H1 (cell line): ENCODE results near the gene DDN. TPM values are rescaled to one million over a fixed set of nuclear protein-coding genes. Genes with fewer than 3 reads are reported as not detected.

Source experiments
- CTCF ChIA-PET: fragments of 300-600 bp; sonication (Branson Sonifier 250); formaldehyde crosslinking; loops from one replicate; lab custom pipeline; 2021; ENCODE audit not compliant: partially characterized antibody; lab: Charles Lee
- POLR2A ChIA-PET: fragments of 300-600 bp; sonication (Branson Sonifier 250); formaldehyde crosslinking; loops from one replicate; lab custom pipeline; 2021; ENCODE audit warnings: inconsistent platforms; ENCODE audit not compliant: partially characterized antibody; lab: Charles Lee
- DNase-seq, 2 experiments: peaks; one replicate each; pipeline versions ENCODE4 v3.0.0 to v3.0.0-alpha.2; 2010 to 2022; ENCODE audit warnings: low spot score in 2 of 2, low read depth in 1 of 2, mixed read lengths in 1 of 2
- FAIRE-seq: peaks from 2 replicates; lab custom pipeline; 2011; peaks lifted over from hg19 to GRCh38; lab: Jason Lieb, UNC
- H2AFZ ChIP-seq: 2 replicates; pipeline ENCODE4 v1.8.1; 2012; ENCODE audit warnings: low read length, inconsistent platforms
- H2AK5ac ChIP-seq: 2 replicates; pipeline ENCODE4 v1.6.1; 2013; ENCODE audit warnings: low read depth, low read length
- H2BK120ac ChIP-seq: replicated peaks from 2 replicates; pipeline ENCODE3; 2013; ENCODE audit warnings: low read depth, low read length, inconsistent platforms
- H2BK12ac ChIP-seq: 2 replicates; pipeline ENCODE4 v1.6.1; 2013; ENCODE audit warnings: low read depth, low read length
- H2BK15ac ChIP-seq: 2 replicates; pipeline ENCODE4 v1.6.1; 2013; ENCODE audit warnings: low read length
- H2BK20ac ChIP-seq: 2 replicates; pipeline ENCODE4 v1.6.1; 2013; ENCODE audit warnings: low read length
- H2BK5ac ChIP-seq: 2 replicates; pipeline ENCODE4 v1.6.1; 2013; ENCODE audit warnings: low read depth, low read length
- H3K14ac ChIP-seq: 2 replicates; pipeline ENCODE4 v1.6.1; 2013; ENCODE audit warnings: inconsistent platforms; ENCODE audit not compliant: insufficient read length
- H3K18ac ChIP-seq: 2 replicates; pipeline ENCODE4 v1.6.1; 2013; ENCODE audit warnings: low read length; ENCODE audit errors: extremely low read depth
- H3K23ac ChIP-seq: 2 replicates; pipeline ENCODE4 v1.6.1; 2013; ENCODE audit warnings: inconsistent platforms; ENCODE audit not compliant: insufficient read length
- H3K23me2 ChIP-seq: 2 replicates; pipeline ENCODE4 v1.6.1; 2013; ENCODE audit warnings: low read depth, low read length
- H3K27ac ChIP-seq: 2 replicates; pipeline ENCODE4 v1.6.1; 2011; ENCODE audit warnings: low read depth, low read length, inconsistent platforms
- H3K27me3 ChIP-seq, 4 experiments: replicated peaks in 1 of 4; 1 replicate in 1 of 4; 2 replicates in 3 of 4; pipeline versions ENCODE4 v1.6.1 to v1.8.1; 2011 to 2013; ENCODE audit warnings: low read length in 3 of 4, mild to moderate bottlenecking in 3 of 4, inconsistent platforms in 2 of 4, mixed read lengths in 2 of 4, moderate library complexity in 1 of 4; ENCODE audit not compliant: control insufficient read depth in 3 of 4, insufficient read depth in 3 of 4; ENCODE audit errors: extremely low read depth in 1 of 4
- H3K36me3 ChIP-seq, 4 experiments: 2 replicates each; pipeline versions ENCODE4 v1.6.1 to v1.8.1; 2011 to 2013; ENCODE audit warnings: mild to moderate bottlenecking in 4 of 4, low read length in 3 of 4, moderate library complexity in 2 of 4, control low read depth in 1 of 4, inconsistent platforms in 1 of 4; ENCODE audit not compliant: insufficient read depth in 4 of 4, control insufficient read depth in 2 of 4
- H3K4ac ChIP-seq: replicated peaks from 2 replicates; pipeline ENCODE3; 2013; ENCODE audit warnings: low read length, low read depth, mixed read lengths, inconsistent platforms; ENCODE audit not compliant: insufficient read length
- H3K4me1 ChIP-seq, 4 experiments: replicated peaks in 1 of 4; 1 replicate in 1 of 4; 2 replicates in 3 of 4; pipeline versions ENCODE4 v1.6.1 to v1.8.1; 2011 to 2013; ENCODE audit warnings: low read length in 3 of 4, inconsistent platforms in 2 of 4, mixed read lengths in 1 of 4; ENCODE audit not compliant: insufficient read depth in 4 of 4, control insufficient read depth in 3 of 4
- H3K4me2 ChIP-seq, 2 experiments: 2 replicates each; pipeline versions ENCODE4 v1.6.1 to v1.8.1; 2011 to 2013; ENCODE audit warnings: low read depth in 2 of 2, low read length in 2 of 2, control low read depth in 1 of 2, inconsistent platforms in 1 of 2, mild to moderate bottlenecking in 1 of 2; ENCODE audit not compliant: insufficient read depth in 1 of 2
- H3K4me3 ChIP-seq, 4 experiments: fragments of 200-600, 300-600 bp in 1 of 4; sonication (generic), shearing (Covaris generic), sonication (Bioruptor Twin) in 1 of 4; 2 replicates each; pipeline versions ENCODE4 v1.5.1 to v1.8.1; 2011 to 2016; ENCODE audit warnings: low read length in 4 of 4, low read depth in 3 of 4, control low read depth in 2 of 4, inconsistent platforms in 2 of 4, mild to moderate bottlenecking in 2 of 4, mixed read lengths in 1 of 4, moderate library complexity in 1 of 4; ENCODE audit not compliant: insufficient read depth in 2 of 4; ENCODE audit errors: extremely low read depth in 1 of 4
- H3K56ac ChIP-seq: replicated peaks from 2 replicates; pipeline ENCODE3; 2013; ENCODE audit warnings: low read depth, mild to moderate bottlenecking, mixed read lengths, low read length, inconsistent platforms; ENCODE audit not compliant: insufficient read length
- H3K79me1 ChIP-seq: 2 replicates; pipeline ENCODE4 v1.6.1; 2013; ENCODE audit warnings: low read depth, low read length, control low read depth
- H3K79me2 ChIP-seq, 2 experiments: 2 replicates each; pipeline versions ENCODE4 v1.6.1 to v1.8.1; 2012 to 2013; ENCODE audit warnings: low read length in 2 of 2, mild to moderate bottlenecking in 2 of 2, inconsistent platforms in 1 of 2; ENCODE audit not compliant: insufficient read depth in 2 of 2, control insufficient read depth in 1 of 2
- H3K9ac ChIP-seq, 4 experiments: replicated peaks in 1 of 4; 1 replicate in 1 of 4; 2 replicates in 3 of 4; pipeline versions ENCODE4 v1.6.1 to v1.8.1; 2011 to 2013; ENCODE audit warnings: low read depth in 3 of 4, low read length in 3 of 4, control low read depth in 2 of 4, mild to moderate bottlenecking in 2 of 4, moderate library complexity in 2 of 4, inconsistent platforms in 1 of 4; ENCODE audit errors: extremely low read depth in 1 of 4
- H3K9me3 ChIP-seq, 2 experiments: 2 replicates each; pipeline versions ENCODE4 v1.6.1 to v1.8.1; 2012 to 2013; ENCODE audit warnings: mild to moderate bottlenecking in 2 of 2, moderate library complexity in 2 of 2, control low read depth in 1 of 2, inconsistent platforms in 1 of 2, low read depth in 1 of 2, low read length in 1 of 2, mixed read lengths in 1 of 2; ENCODE audit not compliant: insufficient read depth in 2 of 2
- H4K20me1 ChIP-seq, 2 experiments: replicated peaks in 1 of 2; 2 replicates each; pipeline versions ENCODE3 to v1.8.1; 2011 to 2013; ENCODE audit warnings: inconsistent platforms in 2 of 2, low read length in 2 of 2, mild to moderate bottlenecking in 1 of 2; ENCODE audit not compliant: insufficient read depth in 2 of 2, control insufficient read depth in 1 of 2
- H4K5ac ChIP-seq: 2 replicates; pipeline ENCODE4 v1.6.1; 2013; ENCODE audit warnings: low read length, low read depth, mixed read lengths, inconsistent platforms; ENCODE audit not compliant: insufficient read length
- H4K8ac ChIP-seq: 2 replicates; pipeline ENCODE4 v1.8.0; 2013; ENCODE audit warnings: mild to moderate bottlenecking, moderate library complexity, low read length, inconsistent platforms; ENCODE audit not compliant: insufficient read depth; ENCODE audit errors: extremely low read depth
- H4K91ac ChIP-seq: replicated peaks from 2 replicates; pipeline ENCODE3; 2013; ENCODE audit warnings: low read length, mixed read lengths, inconsistent platforms; ENCODE audit not compliant: insufficient read length
- ASH2L ChIP-seq: fragments of 200-600, 300-600 bp; sonication (generic); IDR thresholded peaks from one replicate; pipeline ENCODE4 v1.7.1; 2017; ENCODE audit warnings: low read length
- ATF3 ChIP-seq: IDR thresholded peaks from 2 replicates; pipeline ENCODE4 v1.6.1; 2011; ENCODE audit warnings: low read depth, mild to moderate bottlenecking, low read length; ENCODE audit not compliant: insufficient read depth
- CTBP2 ChIP-seq: IDR thresholded peaks from 2 replicates; pipeline ENCODE4 v1.7.0; 2011; ENCODE audit warnings: borderline replicate concordance, mild to moderate bottlenecking, moderate library complexity, mixed read lengths, low read length; ENCODE audit not compliant: insufficient read depth, insufficient read length
- KDM1A ChIP-seq: fragments of 200-600, 300-600 bp; sonication (generic); IDR thresholded peaks from 2 replicates; pipeline ENCODE4 v1.7.1; 2016; ENCODE audit warnings: mild to moderate bottlenecking, low read length, borderline replicate concordance
- POLR2A ChIP-seq, 2 experiments: IDR thresholded peaks; 1 replicate in 1 of 2; 2 replicates in 1 of 2; pipeline ENCODE4 v1.6.1; 2011; ENCODE audit warnings: low read depth in 2 of 2, low read length in 2 of 2, mild to moderate bottlenecking in 2 of 2; ENCODE audit errors: control extremely low read depth in 1 of 2
- POU5F1 ChIP-seq: IDR thresholded peaks from 2 replicates; pipeline ENCODE4 v1.6.1; 2011; ENCODE audit warnings: low read depth, mild to moderate bottlenecking, low read length, moderate library complexity
- RNF2 ChIP-seq: fragments of 200-900, 300-1000 bp; sonication (generic); IDR thresholded peaks from 2 replicates; pipeline ENCODE4 v1.7.1; 2016; ENCODE audit warnings: borderline replicate concordance, low read depth, mild to moderate bottlenecking, antibody characterized with exemption, low read length; ENCODE audit not compliant: poor library complexity, severe bottlenecking; ENCODE audit errors: missing control alignments
- TBP ChIP-seq: IDR thresholded peaks from 2 replicates; pipeline ENCODE4 v1.6.1; 2011; ENCODE audit warnings: low read depth, low read length, improper control_type of control experiment
- TEAD4 ChIP-seq: IDR thresholded peaks from 2 replicates; pipeline ENCODE4 v1.6.1; 2012; ENCODE audit warnings: low read depth, low read length, inconsistent platforms, mixed read lengths
- YY1 ChIP-seq: IDR thresholded peaks from 2 replicates; pipeline ENCODE4 v1.6.1; 2011; ENCODE audit warnings: low read depth, mild to moderate bottlenecking, low read length
- WGBS, 2 experiments: shearing (Covaris generic) in 1 of 2; methylation state at CpG; one replicate each; pipeline versions ENCODE4 v1.1.6 to v1.1.7; 2013 to 2015; ENCODE audit warnings: low lambda C conversion rate in 2 of 2, mixed read lengths in 2 of 2, inconsistent platforms in 1 of 2, low coverage in 1 of 2, missing lambda C conversion rate in 1 of 2; ENCODE audit not compliant: insufficient replicate concordance in 2 of 2, insufficient coverage in 1 of 2, insufficient read length in 1 of 2; ENCODE audit errors: extremely low coverage in 1 of 2, missing lambda C conversion rate in 1 of 2; 5-methylcytosine and 5-hydroxymethylcytosine counted together
- polyA plus RNA-seq, 7 experiments: library from polyadenylated mRNA; depleted of rRNA in 3 of 7; stranded (reverse) in 5 of 7; unstranded in 2 of 7; fragments of >200 nt in 5 of 7; fragments of 200-250 nt in 2 of 7; gene quantifications; 1 replicate in 5 of 7; 2 replicates in 1 of 7; 4 replicates in 1 of 7; pipeline versions ENCODE4 v1.2.1 to v1.2.3, GENCODE V29; 2011 to 2013; ENCODE audit warnings: missing spikeins in 2 of 7, mixed read lengths in 2 of 7
- total RNA-seq: library from RNA; stranded (reverse); fragmentation: NEBNext Ultra II Directional; extraction: Animal tissue kit (Norgen Biotek cat#: 25700); gene quantifications from 2 replicates; pipeline ENCODE4 v1.2.1, GENCODE V29; 2021

The DDN gene
- total and polyA plus RNA-seq, 2 of the 8 experiments (the other 6 are each of a cell fraction or from before 2014, with no cell fraction given), result 0.14 to 0.30 TPM

GRCh38 chr12:48956279-48957140 is 42.7 kb downstream of the DDN start:
- ChIA-PET CTCF (interaction anchor here (0.9 to 40.8 kb wide), 7 partner anchors 10 to 66 kb away, joined by 3 to 1336 read pairs (median 15); partner anchors contain the start of genes DDN, FKBP11 and WNT1), POLR2A (interaction anchor here (0.6 to 6.7 kb wide), 17 partner anchors 12 to 174 kb away, joined by 3 to 77 read pairs (median 4); partner anchors contain the start of genes DDX23, FKBP11 and RND1)
- Histone ChIP-seq H3K27me3 (no peaks in the 10 kb centered on the region), H3K36me3 (peaks cover 3 to 34% (median 7%) of the 10 kb centered on the region in 4 experiments; a peak in 5 of 8 replicates), H2BK15ac (no peak overlapping the region), H3K9ac (peak overlapping the region; percentile 73 to 89 (median 82)), H3K79me2 (peaks cover 32 to 47% of the 10 kb centered on the region in 2 experiments), H3K27ac (peak overlapping the region; percentile 86), H2BK20ac (no peak overlapping the region; the same call in 1 of the 2 replicates), H2BK120ac (no peak overlapping the region), H2BK12ac (peak overlapping the region; percentile 35), H2AK5ac (no peak overlapping the region; the same call in 1 of the 2 replicates), H3K23me2 (peaks cover 9% of the 10 kb centered on the region; the same call in 1 of the 2 replicates), H3K56ac (peak overlapping the region; percentile 89), H3K4ac (no peak overlapping the region), H2BK5ac (peak overlapping the region; percentile 94), H3K79me1 (peaks cover 8% of the 10 kb centered on the region; the same call in 1 of the 2 replicates), H2AFZ (no peak overlapping the region), H4K8ac (peak overlapping the region; percentile 93; the same call in 1 of the 2 replicates), H3K18ac (peak overlapping the region; percentile 79), H3K14ac (no peak overlapping the region), H3K4me3 (peak overlapping the region; percentile 93 to 97 (median 94)), H4K91ac (peak overlapping the region; percentile 89), H3K4me1 (peaks cover 5 to 14% (median 8%) of the 10 kb centered on the region in 4 experiments; a peak in 6 of 7 replicates), H4K20me1 (peaks cover 13 to 30% of the 10 kb centered on the region in 2 experiments), H4K5ac (peak overlapping the region; percentile 88), H3K23ac (no peak overlapping the region), H3K9me3 (no peaks in the 10 kb centered on the region), H3K4me2 (peak overlapping the region; percentile 97 to 99)
- 1% methylated on average over 14 of the region's 29 CpGs; no CpG with 5 or more reads in 1 of the 2 experiments for WGBS, 2 experiments
- FAIRE-seq (peak; percentile 36), DNase-seq (peak; percentile 83 to 89)
- TF ChIP-seq POU5F1, result no peak
- TF ChIP-seq ASH2L, result peak; percentile 84
- no peak for TF ChIP-seq ATF3
- peak; percentile 54; the same call in 1 of the 2 replicates for TF ChIP-seq TEAD4
- peak; percentile 45 for TF ChIP-seq KDM1A
- no peak for TF ChIP-seq CTBP2
- peak; percentile 54 for TF ChIP-seq YY1
- peak; percentile 33; the same call in 1 of the 2 replicates for TF ChIP-seq TBP
- TF ChIP-seq POLR2A (IDR thresholded peaks at IDR 0.05; ENCODE audit: control extremely low read depth in 1 of 2, low read depth in 2 of 2, low read length in 2 of 2), result peak in 1 of 2 experiments; percentile 61; a peak in 2 of 3 replicates
- no peak for TF ChIP-seq RNF2
